ENCODE measurements around the gene LMX1A.

LMX1A gene

DNA sequence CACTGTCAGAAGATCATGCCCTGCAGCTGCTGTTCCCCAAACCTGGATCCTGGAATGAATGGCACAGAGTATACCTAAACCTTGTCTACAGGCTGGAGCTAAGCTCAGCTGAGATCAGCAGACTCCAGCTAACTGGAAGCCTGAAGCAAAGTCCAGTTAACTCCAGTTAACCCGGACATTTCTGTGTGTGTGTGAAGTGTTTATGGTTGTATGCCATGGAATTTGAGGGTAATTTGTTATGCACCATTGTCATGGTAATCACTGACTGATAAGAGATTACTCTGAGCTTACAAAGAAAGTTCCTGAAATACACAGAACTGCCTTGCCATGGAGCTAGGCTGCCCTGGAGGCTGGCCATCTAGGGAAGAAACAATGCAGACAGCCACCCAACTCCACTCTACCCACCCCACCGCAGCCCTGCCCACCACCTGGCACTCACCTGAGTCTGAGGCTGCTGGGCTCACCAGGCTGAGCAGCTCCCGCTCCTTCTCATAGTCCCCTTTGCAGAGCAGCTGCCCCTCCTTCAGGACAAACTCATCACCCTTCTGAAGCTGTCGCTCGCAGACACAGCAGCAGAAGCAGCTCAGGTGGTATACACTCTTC is 107.4 kb downstream of the LMX1A start:
- Histone ChIP-seq H3K27me3 (peaks cover 0 to 17% of the 10 kb centered on the region in 2 donors), H3K4me3 (no peak overlapping the region), H3K9me3 (no peaks in the 10 kb centered on the region), H3K27ac (no peak overlapping the region), H3K36me3 (no peaks in the 10 kb centered on the region), H3K4me1 (no peaks in the 10 kb centered on the region)
- no peak for DNase-seq
- TF ChIP-seq, protein P1, sequence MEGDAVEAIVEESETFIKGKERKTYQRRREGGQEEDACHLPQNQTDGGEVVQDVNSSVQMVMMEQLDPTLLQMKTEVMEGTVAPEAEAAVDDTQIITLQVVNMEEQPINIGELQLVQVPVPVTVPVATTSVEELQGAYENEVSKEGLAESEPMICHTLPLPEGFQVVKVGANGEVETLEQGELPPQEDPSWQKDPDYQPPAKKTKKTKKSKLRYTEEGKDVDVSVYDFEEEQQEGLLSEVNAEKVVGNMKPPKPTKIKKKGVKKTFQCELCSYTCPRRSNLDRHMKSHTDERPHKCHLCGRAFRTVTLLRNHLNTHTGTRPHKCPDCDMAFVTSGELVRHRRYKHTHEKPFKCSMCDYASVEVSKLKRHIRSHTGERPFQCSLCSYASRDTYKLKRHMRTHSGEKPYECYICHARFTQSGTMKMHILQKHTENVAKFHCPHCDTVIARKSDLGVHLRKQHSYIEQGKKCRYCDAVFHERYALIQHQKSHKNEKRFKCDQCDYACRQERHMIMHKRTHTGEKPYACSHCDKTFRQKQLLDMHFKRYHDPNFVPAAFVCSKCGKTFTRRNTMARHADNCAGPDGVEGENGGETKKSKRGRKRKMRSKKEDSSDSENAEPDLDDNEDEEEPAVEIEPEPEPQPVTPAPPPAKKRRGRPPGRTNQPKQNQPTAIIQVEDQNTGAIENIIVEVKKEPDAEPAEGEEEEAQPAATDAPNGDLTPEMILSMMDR (IDR thresholded peaks at IDR 0.05): no peak
- intact Hi-C loops (cut with DNase I; ENCODE audit: low total_unique reads): no loop called here

DNA sequence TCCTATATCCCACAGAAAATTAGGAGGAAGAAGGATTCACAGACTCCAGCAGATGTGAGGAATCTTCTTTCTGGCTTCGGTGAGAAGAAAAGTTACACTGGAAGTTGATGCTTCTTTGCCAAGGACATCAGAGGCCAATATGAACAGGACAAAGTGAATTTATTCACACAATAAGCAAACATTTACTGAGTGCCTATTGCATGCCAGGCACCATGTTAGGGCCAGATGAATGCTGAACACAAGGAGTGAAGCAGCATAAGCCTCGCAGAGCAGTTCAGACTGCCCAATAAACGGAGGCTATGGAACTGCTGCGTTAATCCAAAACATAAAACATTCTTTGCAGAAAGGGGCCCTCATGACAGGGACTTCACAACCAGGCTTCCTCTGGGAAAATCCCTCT is 114.6 kb downstream of the LMX1A start:
- Histone ChIP-seq H3K4me3 (no peak overlapping the region), H3K27me3 (peaks cover 0 to 1% of the 10 kb centered on the region in 2 donors), H3K27ac (no peak overlapping the region), H3K9me3 (no peaks in the 10 kb centered on the region), H3K4me1 (no peaks in the 10 kb centered on the region), H3K36me3 (no peaks in the 10 kb centered on the region)
- no peak for DNase-seq
- intact Hi-C loops (cut with DNase I; ENCODE audit: low total_unique reads): no loop called here
- TF ChIP-seq, protein P1 (IDR thresholded peaks at IDR 0.05): no peak

DNA sequence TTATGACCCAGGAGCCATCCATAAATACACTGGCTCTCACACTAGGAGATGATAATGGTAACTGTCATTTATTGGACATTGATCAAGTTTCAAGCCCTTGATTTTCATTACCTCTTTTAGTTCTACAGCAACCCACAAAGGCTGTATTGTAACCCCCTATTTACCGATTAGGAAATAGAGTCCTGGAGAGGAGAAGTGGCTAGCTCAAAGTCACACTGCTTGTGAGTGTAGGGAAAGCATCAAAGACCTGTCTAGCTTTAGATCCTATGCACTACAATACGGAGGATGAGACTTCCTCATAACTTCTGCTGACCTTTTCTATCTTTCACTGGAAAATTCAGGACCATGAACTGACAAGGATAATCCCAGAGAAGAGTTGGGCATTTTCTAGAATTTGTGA is 115.2 kb downstream of the LMX1A start:
- Histone ChIP-seq H3K27ac (no peak overlapping the region), H3K27me3 (peaks cover 0 to 3% of the 10 kb centered on the region in 2 donors), H3K9me3 (no peaks in the 10 kb centered on the region), H3K4me1 (peaks cover 0 to under 1% (median 0%) of the 10 kb centered on the region in 4 donors), H3K36me3 (no peaks in the 10 kb centered on the region), H3K4me3 (no peak overlapping the region)
- TF ChIP-seq, protein P1 (IDR thresholded peaks at IDR 0.05): no peak
- no peak for DNase-seq
- intact Hi-C loops (cut with DNase I; ENCODE audit: low total_unique reads): no loop called here

DNA sequence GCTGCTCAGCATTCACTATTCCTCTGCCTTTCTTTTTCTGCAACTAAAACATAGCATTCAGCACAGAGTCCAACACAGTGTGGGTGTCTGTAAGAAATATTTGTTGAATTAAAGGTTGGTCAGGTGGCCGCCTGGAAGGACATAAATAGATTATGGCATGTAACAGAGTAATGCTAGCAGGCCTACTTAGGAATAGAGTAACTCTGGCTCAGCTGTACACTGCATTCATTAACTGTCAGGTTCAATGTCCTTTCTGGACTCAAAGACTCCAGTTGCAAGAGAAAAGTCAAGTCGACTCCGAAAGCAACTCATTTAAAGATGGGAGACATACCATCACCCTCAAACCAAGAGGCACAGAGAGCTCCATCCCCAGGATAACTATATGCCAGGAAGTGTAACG is 116.0 kb downstream of the LMX1A start:
- intact Hi-C loops (cut with DNase I; ENCODE audit: low total_unique reads): no loop called here

DNA sequence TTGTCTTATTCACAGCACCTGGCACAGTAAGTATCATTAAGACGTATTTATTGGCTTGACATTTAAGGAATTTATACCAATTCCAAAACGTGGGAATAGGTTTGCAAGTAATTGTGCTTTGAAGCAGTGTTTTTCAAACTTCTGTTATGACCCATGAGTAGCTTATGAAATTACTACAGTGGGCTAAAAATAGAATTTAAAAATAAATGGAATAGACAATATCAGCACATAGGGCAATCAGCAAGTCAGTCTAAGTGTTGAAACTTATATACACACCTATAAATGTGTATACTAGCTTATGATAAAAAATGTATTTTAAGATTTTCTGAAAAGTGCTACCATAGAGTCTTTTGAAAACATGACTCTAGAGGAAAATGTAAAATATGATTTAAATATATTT is 116.6 kb downstream of the LMX1A start:
- Histone ChIP-seq H3K4me3 (no peak overlapping the region), H3K36me3 (no peaks in the 10 kb centered on the region), H3K4me1 (peaks cover 0 to 15% (median 7%) of the 10 kb centered on the region in 4 donors), H3K9me3 (no peaks in the 10 kb centered on the region), H3K27ac (no peak overlapping the region), H3K27me3 (peaks cover 0 to 17% of the 10 kb centered on the region in 2 donors)
- intact Hi-C loops (cut with DNase I; ENCODE audit: low total_unique reads): no loop called here
- DNase-seq: no peak
- TF ChIP-seq, protein P1 (IDR thresholded peaks at IDR 0.05): no peak

More for the DNA sequence above, 116.0 kb downstream of the LMX1A start:
- Histone ChIP-seq H3K36me3 (no peaks in the 10 kb centered on the region), H3K4me1 (peaks cover 0 to 9% (median 4%) of the 10 kb centered on the region in 4 donors), H3K4me3 (no peak overlapping the region), H3K27me3 (peaks cover 0 to 11% of the 10 kb centered on the region in 2 donors), H3K9me3 (no peaks in the 10 kb centered on the region), H3K27ac (no peak overlapping the region)
- TF ChIP-seq, protein P1 (IDR thresholded peaks at IDR 0.05): no peak
- no peak for DNase-seq
